ENCODE measurements around the gene TLE4.

The TLE4 gene

GRCh38 chr9:79572608-79573411 lies 1.0 kb downstream of the TLE4 start:
- DNase-seq, result peak; percentile 49

- DNase-seq, result no peak
Observed at GRCh38 chr9:79573412-79573923, 1.7 kb downstream of the TLE4 start.

DNA sequence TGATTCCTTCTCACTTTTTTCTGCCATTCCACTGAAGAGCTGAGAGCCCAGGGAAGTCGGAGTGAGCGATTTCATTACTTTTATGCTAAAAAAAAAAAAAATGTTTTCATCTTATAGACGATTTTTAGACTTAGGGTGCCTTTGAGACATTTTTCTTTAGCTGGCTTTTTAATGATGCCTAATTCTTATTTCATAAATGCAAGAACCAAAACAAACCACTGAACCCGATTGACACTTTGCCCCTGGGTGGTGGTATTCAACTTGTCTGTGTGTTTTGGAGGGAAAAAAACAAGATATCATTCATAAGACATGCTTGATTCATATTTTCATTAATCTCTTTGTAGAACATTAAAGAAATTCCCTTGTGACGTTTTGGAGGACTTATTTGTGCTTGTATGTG lies 2.4 kb downstream of the TLE4 start:
- DNase-seq, result no peak

- DNase-seq, result no peak
Observed at GRCh38 chr9:79574781-79575180, 3.0 kb downstream of the TLE4 start.

DNA sequence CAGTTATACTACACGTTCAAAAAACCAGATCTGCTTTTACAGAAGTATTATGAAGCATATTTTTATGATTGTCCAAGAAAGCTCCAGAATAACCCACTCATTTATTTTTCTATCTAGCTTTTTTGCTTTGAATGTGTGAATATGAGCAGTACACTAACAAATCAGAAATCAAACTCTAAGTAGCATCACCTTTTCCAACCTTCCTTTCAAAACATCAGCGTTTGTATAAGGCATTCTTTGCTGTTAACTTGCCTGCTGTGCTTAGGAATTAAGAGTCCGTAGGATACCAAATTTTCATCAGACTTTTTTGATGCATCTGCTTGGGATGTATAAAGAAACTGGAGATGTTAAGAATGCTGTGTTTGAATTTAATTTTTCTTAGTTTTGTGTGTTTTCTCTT lies 3.8 kb downstream of the TLE4 start:
- DNase-seq, result no peak

- DNase-seq, result peak; percentile 46
Observed at GRCh38 chr9:79577969-79578723, 6.4 kb downstream of the TLE4 start.

GRCh38 chr9:79578891-79579290 lies 7.1 kb downstream of the TLE4 start:
- DNase-seq, result no peak

DNA sequence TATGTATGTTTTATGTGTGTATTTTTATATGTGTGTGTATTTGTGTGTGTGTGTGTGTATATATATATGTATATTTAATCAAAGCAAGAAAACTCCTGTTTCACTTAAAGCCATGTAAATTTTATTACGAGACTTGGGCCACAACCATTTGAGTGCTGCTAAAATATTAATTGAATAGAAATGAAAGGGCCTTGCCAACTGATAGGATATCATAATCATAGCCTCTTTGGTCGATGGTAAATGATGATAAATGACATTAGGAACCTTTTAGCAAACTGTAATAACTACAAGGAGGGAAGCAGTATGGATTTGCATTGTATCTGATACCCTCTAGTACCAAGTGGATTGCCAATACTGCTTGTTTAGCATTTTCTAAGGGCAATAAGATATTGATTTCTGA lies 7.9 kb downstream of the TLE4 start:
- DNase-seq, result no peak

GRCh38 chr9:79580055-79580454 lies 8.3 kb downstream of the TLE4 start:
- DNase-seq, result no peak

DNA sequence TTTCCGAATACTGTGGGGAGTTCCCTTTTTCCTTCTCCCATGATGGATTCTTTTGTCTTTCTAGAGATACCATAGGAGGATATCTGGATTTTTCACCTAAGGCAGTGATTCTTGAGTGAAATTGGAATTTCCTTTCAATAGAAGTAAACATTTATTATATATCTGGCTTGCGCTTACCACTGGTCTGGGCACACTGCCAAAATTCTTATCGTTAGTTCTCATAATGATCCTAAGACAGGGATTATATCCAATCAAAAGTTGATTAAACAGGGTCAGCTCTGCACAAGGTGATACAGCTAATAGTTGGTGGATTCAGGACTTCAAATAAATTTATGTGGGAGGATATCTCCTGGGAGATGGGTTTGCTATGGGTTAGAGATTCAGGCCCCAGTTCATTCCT lies 9.6 kb downstream of the TLE4 start:
- no peak for DNase-seq

GRCh38 chr9:79581794-79582193 lies 10.0 kb downstream of the TLE4 start:
- peak; percentile 46 for DNase-seq

- DNase-seq, result no peak
Observed at GRCh38 chr9:79583952-79584654, 12.3 kb downstream of the TLE4 start.

DNA sequence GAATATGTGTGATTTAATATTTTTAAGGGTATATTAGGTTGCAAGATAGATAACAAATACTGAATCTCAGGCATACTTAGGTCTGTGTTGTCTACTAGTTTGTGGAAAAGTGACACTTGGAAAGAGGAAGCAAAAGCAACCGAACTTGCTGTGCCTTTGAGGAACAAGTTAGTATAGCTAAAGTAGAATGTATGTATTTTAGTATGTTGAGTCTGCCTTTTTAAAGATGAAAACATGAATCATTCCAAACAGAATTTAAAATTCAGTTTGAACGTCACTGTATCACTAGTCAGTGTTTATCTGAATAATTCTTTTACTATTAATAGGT lies 12.9 kb downstream of the TLE4 start:
- no peak for DNase-seq

- no peak for DNase-seq
Observed at GRCh38 chr9:79588488-79589223, 16.9 kb downstream of the TLE4 start.

DNA sequence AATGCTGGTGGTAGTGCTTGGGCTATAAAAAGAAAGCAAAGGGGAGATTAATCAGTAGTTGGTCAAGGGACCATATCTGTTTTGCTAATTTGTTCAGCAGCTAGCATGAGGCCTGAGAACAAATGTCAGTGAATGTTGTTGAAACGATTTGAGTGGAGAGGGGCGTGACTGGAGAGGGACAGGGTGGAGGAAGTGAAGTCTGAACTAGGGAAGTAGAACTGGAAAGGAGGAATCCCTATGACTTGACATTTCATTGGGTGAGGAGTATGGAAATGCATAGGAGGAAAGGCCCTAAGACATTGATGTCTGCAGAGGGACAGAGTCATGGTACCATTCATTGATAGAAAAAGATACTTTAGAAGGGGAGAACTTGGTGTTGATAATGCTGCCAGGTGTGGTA lies 19.7 kb downstream of the TLE4 start:
- DNase-seq, result no peak

GRCh38 chr9:79592726-79593493 lies 21.1 kb downstream of the TLE4 start:
- DNase-seq, result no peak

- no peak for DNase-seq
Observed at GRCh38 chr9:79598562-79599345, 27.0 kb downstream of the TLE4 start.

DNA sequence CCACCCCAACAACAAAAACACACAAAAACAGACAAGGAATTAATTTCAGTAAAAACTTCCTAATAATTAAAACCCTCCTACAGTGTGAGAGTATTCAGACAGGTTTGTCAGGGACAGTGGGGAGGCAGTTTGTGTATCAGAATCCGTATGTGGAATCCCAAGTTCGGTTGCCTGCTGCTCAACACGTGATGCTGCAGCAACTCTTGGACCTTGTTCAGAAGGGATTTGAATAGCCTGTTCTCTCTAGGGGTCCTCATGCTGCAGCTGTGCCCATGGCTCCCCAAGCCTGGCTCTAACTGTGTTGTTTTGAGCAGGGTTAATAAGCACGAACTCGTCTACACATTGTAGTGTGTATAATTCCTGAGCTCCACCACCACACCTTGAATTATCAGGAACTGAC lies 28.7 kb downstream of the TLE4 start:
- no peak for DNase-seq

DNA sequence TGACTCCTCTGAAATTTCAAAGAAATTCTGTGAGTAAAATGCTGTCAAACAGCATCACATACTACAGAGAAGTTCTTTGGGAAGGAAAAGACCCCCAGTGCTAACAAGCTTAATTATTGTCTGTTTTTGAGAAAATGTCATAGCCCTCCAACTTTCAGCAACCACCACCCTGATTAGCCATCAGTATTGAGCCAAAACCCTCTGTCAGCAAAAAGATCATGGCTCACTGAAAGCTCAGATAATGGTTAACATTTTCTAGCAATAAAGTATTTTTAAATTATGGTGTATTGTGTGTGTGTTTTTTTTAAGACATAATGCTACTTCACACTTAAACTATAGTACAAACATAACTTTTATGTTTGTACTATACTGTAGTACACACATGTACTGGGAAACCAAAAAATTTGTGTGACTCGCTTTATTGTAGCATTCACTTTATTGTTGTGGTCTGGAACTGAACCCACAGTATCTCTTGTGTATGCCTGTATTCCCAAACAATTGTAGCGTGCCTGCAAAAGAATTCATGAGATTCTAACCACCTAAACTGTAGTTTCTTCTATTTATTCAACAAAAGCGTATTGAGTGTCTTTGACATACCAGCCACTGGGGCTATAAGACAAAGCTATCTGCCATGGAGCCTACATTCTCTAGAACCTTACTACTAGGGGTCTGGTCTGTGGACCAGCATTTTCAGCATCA lies 31.6 kb downstream of the TLE4 start:
- no peak for DNase-seq

DNA sequence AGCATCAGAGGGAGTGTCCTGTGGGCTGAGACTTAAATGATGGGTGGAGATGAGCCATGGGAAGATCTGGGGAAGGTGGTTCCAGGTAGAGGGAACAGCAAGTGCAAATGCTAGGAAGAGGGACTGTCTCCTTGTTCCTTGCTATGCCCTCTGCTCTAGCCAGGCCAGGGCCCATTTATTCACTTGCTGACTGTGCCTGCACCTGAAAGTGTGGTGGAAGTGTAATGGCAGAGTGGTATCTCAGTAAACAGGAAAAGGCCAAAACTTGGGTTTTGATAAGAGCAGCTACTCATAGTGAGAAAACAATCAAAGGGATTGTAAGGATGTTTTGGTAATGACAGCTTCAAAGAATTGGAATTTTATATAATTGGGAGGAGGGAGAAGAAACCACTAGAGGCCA lies 32.4 kb downstream of the TLE4 start:
- DNase-seq, result no peak
